Stimulated activated CD4-positive, alpha-beta T cell treated with anti-CD3 and anti-CD28 coated beads, TNF-alpha, amount 100 ng/mL, for 1 hour (primary cell): Measurements from ENCODE around the gene JAK1.
"Not testable (repeated sequence)": the region's sequence is repeated elsewhere in the genome, so short reads cannot be mapped to it uniquely, and the experiment has no call there.

ENCODE experiments used
- DNase-seq, 3 donors: peaks; one replicate each; pipeline ENCODE4 v3.0.0-alpha.2; 2020; ENCODE audit warnings: low read depth in 3 of 3, low spot score in 1 of 3

JAK1 gene

GRCh38 chr1:64950284-64950809, 16.0 kb downstream of the JAK1 start:
- no peak for DNase-seq

- DNase-seq, result no peak
Measured at GRCh38 chr1:64948905-64949833, 17.2 kb downstream of the JAK1 start.

GRCh38 chr1:64948216-64948615, 18.1 kb downstream of the JAK1 start:
- no peak for DNase-seq

GRCh38 chr1:64946916-64947315, 19.4 kb downstream of the JAK1 start:
- DNase-seq, result no peak

DNA sequence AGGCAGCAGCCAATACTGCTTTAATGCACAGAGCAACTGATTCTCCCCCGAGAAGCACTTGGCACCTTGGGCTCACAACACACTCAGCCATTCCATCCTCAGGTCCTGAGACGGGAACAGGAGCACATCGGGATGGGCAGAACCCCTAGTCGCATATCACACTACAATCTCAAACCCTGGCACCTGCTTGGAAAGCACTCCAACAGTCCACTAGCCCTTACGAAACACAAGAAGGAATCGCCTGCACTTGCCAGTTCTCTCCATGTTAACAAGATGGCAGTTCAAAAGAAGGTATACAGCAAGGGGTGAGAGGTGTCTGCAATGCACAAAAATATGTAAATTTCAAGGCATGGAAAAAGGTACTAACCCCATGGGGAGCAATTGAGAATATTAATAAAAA, 21.4 kb downstream of the JAK1 start:
- DNase-seq, result no peak

GRCh38 chr1:64942675-64943074, 23.7 kb downstream of the JAK1 start:
- DNase-seq, result no peak

DNA sequence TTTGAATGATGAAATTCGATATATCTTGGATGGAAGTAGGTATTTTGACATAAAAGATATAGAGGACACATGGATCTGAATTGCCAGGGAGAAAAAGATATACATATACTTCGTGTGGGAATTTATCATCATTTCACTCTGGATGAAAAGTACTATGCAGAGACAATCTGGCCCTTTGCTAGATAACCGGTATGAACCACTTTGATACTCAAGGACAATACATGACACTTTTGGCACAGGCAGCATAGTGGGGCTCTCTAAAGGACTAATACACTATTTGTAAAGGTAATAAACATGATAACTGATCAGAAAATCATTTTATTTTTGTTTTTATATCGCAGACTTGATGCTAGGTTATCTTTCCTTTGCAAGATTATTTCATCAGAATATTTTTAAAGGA, 24.2 kb downstream of the JAK1 start:
- DNase-seq, result no peak

DNA sequence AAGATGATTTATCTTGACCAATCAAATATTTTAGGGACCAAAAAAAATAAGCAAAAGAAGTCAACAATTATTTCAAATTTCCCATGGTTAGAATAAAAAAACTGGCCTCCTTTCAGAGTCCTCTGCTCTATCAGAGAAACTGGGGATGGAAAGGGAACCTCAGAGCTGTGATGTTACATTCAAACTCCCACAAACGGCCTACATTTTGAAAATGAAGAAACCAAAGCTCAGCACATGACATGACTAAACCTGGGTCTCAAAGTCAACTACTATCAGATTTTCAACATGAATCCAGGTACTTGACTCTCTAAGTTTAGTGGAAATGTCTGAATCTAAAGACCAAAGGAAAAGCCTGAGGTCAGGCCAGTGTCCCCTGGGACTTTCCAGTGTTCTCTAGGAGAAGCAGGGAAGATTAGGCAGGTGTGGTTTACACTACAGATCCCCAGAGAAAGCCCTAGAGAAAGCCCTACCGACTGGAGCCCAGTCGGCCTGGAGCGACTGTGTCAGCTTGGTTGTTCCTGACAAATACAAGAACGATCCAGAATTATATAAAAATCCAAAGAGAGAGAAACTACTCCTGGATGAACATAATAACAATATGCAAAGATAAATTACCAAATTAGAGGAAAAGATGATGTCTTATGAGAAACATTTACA, 24.8 kb downstream of the JAK1 start:
- no peak for DNase-seq

DNA sequence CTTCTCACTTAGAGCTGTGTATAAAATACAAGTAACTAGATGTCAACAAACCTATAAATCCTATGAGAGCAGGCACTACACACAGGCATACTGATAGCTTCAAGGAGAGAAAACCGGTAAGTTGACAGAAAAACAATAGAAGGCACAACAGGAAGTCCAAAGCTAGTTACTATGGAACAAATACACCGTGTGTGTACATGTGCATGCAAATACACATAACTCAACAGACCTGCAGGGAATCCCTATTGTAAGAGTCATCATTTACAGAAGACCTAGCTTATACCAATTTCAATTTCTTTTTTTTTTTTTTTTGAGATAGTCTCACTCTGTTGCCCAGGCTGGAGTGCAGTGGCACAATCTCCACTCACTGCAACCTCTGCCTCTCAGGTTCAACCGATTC, 26.3 kb downstream of the JAK1 start:
- DNase-seq, result no peak

DNA sequence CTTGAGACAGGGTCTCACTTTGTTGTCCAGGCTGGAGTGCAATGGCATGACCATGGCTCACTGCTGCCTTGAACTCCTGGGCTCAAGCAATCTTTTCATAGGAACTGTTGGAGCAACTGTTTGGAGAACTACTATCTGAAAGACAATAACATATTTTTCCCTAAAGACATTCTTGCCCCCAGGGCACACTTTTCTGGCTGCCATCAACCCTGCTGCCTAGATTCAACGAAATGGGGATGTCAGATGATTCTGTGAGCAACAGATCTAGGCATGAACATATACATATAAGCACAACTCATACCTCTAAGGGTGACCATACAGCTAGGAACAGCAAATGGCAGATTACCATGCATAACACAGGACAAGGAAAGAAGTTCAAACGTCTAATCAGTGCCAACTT, 27.4 kb downstream of the JAK1 start:
- DNase-seq, result no peak

DNA sequence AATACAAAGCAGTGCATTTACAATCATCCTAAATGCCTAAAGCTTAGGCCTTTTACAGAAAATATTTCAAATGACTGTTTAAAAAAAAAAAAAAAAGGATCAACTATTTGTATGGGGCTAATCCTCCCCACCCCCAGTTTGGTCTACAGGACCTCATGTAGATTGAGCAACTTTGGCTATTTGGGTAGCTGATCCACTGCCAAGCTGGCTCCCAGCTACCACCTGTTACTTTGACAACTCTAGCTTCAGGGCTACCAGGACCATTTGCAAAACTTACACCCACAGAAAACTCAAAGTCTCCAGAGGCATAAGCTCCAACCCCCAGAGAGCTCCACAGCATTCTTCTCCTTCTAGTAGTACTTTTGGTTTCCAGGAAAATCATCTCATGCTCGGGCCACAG, 29.4 kb downstream of the JAK1 start:
- no peak for DNase-seq

GRCh38 chr1:64935551-64936155, 30.7 kb downstream of the JAK1 start:
- no peak for DNase-seq

GRCh38 chr1:64934878-64935275, 31.5 kb downstream of the JAK1 start:
- no peak for DNase-seq

GRCh38 chr1:64934115-64934877, 32.1 kb downstream of the JAK1 start:
- no peak for DNase-seq

- DNase-seq, result no peak
Measured at GRCh38 chr1:64933296-64934070, 32.9 kb downstream of the JAK1 start.

GRCh38 chr1:64932962-64933295, 33.4 kb downstream of the JAK1 start:
- DNase-seq, result no peak

DNA sequence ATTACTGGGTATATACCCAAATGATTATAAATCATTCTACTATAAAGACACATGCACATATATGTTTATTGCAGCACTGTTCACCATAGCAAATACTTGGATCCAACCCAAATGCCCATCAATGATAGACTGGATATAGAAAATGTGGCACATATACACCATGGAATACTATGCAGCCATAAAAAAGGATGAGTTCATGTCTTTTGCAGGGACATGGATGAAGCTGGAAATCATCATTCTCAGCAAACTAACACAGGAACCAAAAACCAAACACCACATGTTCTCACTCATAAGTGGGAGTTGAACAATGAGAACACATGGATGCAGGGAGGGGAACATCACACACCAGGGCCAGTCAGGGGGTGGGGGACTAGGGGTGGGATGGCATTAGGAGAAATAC, 35.7 kb downstream of the JAK1 start:
- not testable (repeated sequence) for DNase-seq

- no peak for DNase-seq
Measured at GRCh38 chr1:64929221-64929620, 37.1 kb downstream of the JAK1 start.

GRCh38 chr1:64928325-64928724, 38.0 kb downstream of the JAK1 start:
- no peak for DNase-seq

- DNase-seq, result no peak
Measured at GRCh38 chr1:64925594-64925993, 40.8 kb downstream of the JAK1 start.
